Muscle of arm (tissue), 12 donors: Measurements from ENCODE around the gene SLC13A3. TPM values are rescaled to one million over a fixed set of nuclear protein-coding genes. Genes with fewer than 3 reads are reported as not detected.

Source experiments
- DNase-seq: peaks from one replicate; pipeline ENCODE4 v3.0.0-alpha.2; 2013
- polyA plus RNA-seq, 12 donors: library from polyadenylated mRNA; unstranded; fragments of 120-200 nt; gene quantifications; one replicate each; pipeline ENCODE4 v1.2.1, GENCODE V29; 2013; ENCODE audit not compliant: insufficient read length in 12 of 12

The SLC13A3 gene
- polyA plus RNA-seq, 12 donors = 2.4 to 4.7 (median 3.3) TPM; not detected in 2

DNA sequence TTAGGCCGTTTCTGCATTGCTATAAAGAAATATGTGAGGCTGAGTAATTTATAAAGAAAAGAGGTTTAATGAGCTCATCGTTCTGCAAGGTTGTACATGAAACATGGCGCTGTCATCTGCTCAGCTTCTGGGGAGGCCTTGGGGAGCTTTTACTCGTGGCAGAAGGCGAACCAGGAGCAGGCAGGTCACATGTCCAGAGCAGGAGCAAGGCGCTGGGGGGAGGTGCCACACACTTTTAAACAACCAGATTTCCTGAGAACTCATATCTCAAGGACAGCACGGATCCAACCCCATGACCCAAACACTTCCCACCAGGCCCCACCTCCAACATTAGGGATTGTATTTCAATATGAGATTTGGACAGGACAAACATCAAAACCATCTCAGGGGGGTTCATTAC, 6.4 kb upstream of the SLC13A3 start:
- DNase-seq = no peak

DNA sequence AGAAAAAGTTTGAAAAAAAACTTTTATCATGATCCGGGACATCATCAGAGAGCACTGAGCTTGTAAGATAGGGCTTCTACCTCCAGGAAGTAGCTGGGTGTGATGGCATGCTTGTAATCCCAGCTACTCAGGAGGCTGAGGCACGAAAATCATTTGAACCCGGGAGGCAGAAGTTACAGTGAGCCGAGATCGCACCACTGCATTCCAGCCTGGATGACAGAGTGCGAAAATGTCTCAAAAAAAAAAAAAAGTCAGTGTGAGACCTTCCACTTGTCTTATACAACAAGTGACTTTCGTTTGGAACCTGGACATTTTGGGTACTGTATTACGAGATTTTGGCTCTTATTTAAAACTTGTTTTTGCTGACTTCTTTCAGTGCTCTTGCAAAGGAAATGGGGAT, 5.9 kb upstream of the SLC13A3 start:
- no peak for DNase-seq

DNA sequence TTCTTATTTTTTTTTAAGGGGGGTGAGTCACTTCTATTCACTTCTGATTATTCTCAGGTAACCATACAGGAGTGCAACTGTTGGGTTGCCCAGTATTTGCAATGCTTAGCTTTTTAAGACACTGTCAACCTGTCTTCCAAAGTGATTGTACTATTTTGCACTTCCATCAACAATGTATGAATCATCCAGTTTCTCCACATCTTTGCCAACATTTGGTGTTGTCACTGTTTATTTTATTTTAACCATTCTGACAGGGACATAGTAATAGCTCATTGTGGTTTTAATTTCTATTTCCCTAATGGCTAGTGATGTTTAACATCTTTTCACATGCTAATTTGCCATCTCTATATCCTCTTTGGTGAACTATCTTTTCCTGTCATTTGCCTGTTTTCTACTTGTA, 1.4 kb upstream of the SLC13A3 start:
- DNase-seq = no peak

DNA sequence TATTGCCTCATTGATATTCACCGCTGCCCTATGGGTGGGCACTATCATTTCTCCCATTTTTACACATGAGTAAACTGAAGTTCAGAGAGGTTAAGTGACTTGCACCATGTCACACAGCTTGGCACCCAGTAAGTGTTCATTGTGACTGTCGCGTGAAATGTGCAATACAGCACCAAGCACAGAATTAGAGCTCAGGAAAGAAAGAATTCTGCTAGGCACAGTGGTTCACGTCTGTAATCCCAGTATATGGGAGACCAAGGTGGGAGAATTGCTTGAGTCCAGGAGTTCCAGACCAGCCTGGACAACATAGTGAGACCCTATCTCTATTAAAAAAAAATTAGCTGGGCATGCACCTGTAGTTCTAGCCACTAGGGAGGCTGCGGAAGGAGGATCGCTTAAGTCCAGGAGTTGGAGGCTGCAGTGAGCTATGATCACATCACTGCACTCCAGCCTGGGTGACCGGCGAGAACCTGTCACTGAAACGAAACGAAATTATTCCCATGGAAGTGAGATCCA, 626 bp downstream of the SLC13A3 start:
- no peak for DNase-seq

DNA sequence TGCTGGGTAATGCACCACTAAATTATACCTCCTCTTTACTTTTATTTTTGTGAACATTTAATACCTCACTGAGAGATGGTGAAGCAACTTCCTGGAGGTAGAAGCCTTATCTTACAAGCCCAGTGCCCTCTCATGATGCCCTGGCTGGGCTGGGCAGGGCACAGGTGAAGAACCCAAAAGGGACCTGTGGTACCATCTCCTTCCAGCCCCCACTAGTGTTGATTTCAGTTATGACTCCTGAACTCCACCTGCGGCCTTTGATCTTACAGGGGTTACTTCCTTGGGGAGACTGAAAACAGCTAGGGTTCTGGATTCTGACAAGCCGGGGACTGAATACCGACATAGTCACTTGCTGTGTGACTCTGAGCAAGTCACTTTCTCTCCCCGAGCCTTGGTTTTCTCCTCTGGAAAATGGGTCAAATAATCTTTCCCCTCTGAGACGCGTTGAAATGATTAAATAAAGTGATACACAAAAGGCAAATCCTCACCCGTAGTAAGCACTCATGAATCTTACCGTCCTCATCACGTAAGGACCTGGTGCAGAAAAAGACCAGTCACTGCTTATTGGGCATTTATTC, 1.2 kb downstream of the SLC13A3 start:
- no peak for DNase-seq

DNA sequence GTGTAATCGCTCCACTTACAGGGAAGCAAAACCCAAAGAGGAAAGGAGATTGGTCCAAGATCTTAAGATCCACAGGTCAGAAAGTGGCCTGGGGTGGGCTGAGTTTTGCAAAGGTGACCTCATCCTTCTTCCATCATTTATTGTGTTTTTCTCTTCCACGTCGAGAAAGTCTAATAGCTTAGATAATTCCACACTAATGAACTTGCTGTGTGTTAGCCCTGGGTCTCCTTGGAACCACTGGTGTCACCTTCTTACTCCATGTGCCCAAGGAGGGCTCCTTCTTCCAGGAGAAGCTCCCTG, 1.7 kb downstream of the SLC13A3 start:
- DNase-seq = no peak

DNA sequence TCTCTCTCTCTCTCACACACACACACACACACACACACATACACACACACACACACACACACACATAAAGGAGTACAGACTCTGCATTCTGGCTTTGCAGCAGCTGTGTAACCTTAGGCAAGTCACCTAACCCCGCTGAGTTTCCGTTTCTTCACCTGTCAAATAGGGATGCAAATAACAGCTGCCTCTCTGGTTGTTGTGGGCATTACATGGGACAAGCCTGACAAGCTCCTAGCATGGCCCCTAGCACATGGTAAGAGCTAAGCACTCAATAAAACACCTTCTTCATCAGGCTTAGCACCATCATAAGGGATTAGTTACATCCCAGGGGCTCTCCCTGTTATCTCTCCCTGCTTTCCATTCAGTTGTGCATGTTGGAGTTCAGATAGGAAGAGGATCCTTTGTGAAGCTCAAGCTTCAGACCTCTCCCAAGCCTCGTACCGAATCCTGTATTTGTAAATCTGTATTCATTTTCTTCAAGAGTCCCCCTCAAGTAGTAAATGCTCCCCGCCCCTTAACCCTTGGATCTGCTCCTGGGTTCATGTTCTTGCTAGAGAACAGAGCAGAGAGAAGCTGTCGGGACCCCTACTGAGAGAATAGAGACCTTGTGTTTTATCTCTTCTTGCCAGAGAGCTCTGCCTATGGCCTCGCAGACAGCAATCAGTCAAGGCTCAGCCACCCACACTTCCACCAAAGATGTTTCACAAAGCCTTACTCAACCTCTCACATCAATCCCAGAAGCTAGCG, 2.2 kb downstream of the SLC13A3 start:
- no peak for DNase-seq

DNA sequence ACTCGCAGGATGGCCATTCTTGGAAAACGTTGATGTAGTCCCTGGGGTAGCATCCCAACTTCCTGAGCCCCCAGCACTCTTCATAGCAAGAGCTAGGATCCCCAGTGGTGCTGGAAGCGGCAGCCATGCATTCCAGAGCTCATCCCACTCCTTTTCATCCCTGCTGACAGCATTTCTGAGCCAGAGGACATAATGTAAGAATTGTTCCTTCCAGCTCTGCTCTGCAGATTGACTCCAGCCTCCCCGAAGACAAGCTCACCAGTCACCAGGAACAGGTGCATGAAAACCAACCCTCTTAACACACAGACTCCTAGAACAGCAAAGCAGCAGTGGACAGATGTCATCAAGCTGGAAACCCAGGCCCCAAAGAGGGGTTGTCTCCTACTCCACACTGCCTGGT, 3.8 kb downstream of the SLC13A3 start:
- DNase-seq = no peak

DNA sequence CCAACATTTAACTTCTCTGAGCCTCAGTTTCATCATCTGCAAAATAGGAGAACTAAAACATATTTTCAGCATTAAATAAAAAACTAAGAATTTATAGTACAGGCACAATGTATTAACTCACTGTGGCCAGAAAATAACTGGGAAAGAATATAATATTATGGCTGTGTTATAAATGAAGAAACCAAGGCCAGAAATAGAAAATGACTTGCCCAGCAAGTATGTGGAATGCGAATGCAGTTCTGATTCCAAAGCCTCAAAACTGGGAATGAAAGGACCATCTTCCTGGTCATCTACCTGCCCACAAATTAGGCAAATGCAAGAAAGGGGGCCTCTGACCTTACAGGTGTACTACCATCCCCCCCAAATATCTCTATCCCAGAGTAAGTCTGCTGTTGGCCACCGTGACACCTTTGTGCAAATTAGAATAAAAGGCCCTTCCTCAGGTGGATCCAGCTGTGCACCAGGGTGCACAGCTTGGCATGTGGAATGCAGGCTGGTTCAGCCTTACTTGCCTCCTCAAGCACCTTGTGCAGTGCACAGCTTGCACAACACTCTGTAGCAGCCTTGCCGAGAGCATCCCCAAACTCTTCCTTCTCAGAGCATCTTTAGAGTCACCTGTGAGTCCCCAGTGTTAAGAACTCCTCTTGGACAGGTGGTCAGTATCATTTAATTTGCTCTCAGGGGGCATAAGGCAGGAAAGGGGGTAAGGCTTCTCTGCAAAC, 4.4 kb downstream of the SLC13A3 start:
- DNase-seq = no peak

DNA sequence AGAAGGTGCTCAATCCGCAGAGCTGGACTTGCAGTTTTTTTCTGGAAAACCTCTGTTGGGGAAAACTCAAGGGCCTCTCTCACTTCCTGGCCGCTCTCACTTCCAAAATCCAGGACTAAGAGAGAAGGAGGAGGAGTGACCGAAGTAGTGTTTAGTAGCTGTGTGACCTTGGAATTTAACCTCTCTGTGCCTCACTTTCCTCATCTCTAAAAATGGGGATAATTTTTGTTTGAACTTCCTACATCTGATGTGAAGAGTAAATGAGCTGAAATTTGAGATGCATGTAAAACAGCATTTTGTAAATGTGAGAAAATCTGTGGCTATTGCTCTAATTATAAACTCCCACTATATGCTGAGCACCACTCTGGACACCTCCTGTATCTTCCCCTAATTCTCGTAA, 5.1 kb downstream of the SLC13A3 start:
- no peak for DNase-seq

DNA sequence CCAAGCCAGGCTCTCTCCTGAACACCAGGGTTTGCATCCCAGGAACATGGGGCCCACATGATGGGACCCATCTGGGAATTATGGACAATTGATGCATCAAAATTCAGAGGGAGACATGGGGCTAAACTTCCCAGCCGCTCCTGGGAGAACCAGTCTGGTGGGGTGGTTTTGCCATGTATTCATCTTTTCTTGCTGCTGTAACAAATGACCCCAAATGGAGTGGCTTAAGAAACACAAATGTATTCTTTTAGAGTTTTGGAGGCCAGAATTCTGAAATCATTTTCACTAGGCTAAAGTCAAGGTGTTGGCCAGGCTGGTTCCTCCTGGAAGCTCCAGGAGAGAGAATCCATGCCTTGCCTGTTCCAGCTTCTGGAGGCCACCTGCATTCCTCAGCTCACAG, 6.5 kb downstream of the SLC13A3 start:
- no peak for DNase-seq

DNA sequence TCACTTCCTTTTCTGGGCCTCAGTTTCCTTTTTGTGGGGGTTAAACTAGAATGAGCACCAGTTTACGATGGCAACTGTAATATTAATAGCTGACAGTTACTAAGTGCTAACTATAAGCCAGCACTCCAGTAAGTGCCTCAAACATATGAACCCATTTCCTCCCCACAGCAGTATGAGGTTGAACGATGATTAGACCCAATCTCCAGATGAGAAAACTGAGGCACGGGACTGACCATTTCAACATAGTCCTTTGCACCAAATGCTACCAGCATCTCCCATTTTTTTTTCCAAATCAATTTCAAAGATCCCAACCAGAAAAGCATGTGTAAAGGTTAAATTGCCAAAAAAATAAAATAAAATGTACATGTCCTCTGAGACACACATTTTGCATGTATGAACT, 7.1 kb downstream of the SLC13A3 start:
- DNase-seq = no peak

DNA sequence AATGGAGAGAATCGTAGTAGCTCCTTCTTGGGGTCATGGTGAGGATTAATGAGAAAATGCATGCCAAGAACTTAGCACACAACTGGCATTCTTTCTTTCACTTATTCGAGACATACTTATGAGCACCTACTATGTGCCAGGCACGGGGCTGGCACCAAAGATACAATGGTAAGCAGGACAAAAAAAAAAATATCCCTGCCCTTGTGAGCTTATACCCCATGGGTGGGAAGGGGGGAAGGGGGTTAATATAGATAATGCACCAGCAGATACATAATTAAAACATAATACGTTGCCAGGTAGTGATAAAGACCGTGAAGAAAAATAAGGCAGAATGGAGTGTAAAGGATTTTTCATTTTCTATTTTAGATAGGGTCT, 8.3 kb downstream of the SLC13A3 start:
- DNase-seq = no peak

DNA sequence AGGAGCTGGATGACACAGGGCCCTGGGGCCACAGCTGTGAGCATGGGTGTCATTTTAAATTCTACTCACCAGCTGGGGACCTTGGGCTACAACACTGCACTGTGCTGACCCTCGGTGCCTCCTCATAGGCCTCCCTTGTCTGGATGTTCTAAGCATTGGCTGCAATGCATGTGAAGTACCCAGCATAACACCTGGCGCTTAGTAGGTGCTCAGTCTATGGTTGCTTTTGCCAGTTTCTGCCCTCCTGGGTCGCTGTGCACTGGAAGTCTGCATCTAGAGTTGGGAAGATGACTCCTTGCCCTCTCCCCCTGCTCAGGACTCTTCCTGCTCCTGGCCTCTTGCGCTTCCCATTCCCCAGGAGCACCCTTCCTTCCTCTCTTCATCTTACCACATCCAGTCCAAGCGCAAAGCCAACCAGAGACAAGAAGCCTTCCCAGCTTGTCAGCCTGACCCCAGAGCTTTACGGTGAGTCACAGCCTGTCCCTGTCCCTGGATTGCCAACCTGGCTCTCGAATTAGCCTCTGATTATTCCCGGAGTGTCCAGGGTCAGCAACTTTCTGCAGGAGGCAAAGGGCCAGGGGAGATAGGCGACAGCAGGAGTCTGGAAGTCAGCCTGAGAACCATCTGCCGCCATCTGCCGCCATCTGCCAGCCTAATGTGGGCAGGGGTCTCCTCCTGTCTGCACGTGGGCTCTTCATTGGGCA, 8.8 kb downstream of the SLC13A3 start:
- DNase-seq = no peak

DNA sequence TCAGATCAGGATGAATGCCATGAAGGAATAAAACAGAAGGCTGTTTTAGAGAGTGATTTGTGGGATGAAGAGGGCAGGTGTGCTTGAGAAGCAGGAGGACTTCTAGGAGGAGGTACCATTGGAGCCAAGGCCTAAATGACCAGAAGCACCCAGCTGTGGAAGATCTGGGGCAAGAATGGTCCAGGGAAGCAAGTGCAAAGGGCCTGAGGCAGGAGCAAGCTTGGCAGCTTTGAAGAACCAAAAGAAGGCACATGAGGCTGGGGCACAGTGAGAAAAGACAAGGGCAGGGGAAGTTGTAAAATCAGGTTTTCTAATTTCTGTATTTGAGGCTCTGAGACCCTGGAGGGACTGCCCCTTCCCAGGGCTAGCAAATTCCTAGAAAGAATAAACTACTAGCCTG, 9.8 kb downstream of the SLC13A3 start:
- no peak for DNase-seq

DNA sequence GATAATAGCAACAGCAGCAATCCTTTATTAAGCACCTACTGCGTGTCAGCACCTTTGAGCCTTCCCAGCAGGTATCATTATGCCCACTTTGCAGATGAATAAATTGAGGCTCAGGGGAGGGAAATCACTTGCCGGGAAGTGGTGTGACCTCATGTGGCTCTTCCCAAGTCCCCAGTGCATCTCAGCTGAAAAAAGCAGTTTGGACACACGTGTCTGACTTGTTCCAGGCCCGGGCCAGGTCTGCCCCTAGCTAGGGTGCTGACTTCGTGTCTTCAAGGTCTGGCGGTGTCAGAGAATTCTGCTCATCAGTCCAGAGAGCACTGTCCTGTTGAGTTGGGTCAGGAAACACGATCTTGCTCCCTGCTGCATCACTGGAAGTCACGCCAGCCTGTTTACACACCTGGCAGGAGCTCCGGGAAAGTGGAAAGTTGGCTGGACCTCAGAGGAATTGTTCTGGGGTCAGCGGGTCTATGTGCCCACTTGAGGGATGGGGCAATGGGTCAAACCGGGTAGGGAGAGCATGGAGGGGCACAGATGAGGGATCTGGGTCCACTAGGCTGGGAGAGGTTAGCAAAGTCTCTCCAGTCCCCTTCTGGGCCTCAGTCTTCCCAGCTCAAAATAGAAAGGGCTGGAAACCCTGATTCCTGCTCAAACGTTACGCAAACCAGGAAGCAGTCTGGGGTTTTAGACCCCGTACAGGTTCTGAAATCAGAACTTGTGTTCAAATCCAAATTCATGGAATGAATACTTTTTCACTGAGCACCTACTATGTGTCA, 10.5 kb downstream of the SLC13A3 start:
- no peak for DNase-seq

DNA sequence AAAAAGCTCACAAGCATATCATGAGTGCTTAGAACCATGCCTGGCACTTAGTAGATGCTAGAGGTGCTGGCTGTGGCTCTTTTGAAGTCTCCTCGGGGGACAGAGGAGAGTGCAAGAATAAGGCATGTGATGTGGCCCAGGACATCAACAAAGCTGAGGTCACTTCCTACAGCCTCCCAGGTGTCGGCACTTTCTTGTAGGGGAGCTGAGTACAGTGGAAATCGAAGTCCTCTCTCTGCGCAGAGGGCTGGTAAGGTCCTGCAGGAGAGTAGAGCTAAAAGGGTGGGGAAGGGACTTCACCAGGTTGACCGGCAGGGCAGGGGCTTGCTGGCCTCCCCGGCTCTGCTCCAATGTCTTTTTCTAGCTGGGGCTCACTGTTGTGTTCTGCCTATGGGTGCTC, 11.2 kb downstream of the SLC13A3 start:
- DNase-seq = no peak

DNA sequence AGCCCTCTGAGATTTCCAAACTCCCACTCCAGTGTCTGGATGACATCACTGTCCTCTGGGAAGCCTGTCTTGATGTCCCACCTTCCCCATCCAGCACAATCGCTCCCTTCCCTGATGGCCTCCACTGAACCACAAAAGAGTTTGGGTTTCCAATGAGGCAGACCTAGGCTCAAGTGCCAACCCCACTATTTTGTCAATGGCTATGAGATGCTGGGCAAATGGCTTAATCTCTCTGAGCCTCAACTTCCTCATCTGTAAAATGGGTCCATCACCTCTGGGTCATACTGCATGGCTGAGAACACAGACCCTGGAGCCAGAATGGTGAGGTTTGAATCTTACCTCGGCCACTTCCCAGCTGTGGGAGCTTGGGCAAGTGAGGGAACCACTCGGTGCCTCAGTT, 11.7 kb downstream of the SLC13A3 start:
- DNase-seq = no peak

DNA sequence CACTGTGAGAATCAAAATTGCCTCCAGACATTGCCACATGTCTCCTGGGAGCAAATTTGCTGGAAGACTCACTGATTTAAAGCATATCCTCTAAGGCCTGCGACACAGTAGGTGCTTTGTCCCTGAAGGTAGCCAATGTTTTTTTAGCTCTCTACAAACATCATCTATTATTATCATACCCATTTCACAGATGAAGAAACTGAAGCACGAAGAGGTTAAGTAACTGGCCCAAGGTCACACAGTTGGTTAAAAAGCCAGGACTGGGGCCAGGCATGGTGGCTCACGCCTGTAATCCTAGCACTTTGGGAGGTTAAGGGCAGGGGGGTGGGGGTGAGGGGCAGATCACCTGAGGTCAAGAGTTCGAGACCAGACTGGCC, 12.4 kb downstream of the SLC13A3 start:
- DNase-seq = no peak

DNA sequence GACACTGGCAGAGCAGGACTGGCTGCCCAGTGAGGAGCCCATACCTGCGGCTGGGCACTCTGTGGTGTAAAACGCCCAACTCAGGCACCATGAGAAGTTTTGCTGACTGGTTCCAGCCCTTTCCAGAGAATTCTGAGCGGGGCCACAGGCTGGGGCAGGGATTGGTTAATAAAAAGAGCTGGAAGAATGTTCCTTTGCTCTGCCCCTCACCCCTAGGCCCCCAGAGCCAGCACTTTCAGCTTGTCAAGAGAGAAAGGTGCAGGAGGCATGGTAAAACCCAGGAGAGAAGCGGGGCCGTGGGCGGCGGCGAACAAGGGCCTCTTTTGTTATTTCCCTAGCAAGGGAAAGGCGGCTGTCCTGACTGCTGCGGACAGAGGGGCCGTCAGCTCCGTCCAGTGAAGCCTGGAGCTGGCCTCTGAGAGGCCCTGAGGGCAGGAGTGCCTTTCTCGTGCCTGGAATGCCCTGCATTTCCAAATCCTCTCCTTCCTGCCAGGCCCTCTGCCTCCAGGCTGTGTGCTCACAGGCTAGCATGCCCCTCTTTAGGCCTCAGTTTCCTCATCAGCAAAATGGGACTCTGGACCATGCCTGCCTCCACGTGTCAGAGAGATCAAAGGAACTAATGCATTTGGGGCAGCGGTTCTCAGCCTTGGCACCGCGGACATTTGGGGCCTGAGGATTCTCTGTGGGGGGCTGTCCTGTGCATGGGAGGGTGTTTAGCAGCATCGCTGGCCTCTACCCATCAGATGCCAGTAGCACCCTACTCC, 12.9 kb downstream of the SLC13A3 start:
- DNase-seq = no peak
